ENCODE data around the gene CADM4.

DNA sequence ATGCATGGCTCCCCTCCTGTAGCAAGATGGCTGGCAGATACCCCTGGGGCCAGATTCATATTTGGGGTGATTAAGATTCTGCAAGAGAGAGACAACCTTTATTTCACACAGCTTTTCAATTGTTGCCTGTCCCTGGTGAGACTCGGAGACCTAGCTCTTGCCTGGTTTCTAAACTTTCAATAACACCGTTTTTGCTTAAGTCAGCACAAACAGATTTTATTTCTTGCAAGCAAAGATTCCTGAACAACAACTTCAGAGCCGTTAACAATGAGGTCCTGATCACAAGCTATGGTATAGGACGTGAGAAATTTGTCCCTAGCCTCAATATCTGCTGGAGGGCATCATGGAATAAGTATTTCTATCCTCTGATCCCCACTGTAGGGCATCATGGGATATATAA is 2.9 kb upstream of the CADM4 start:
- TF ChIP-seq, protein P1, sequence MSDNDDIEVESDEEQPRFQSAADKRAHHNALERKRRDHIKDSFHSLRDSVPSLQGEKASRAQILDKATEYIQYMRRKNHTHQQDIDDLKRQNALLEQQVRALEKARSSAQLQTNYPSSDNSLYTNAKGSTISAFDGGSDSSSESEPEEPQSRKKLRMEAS (IDR thresholded peaks at IDR 0.05; ENCODE audit: low read depth, low read length), result no peak
- TF ChIP-seq, protein P2, sequence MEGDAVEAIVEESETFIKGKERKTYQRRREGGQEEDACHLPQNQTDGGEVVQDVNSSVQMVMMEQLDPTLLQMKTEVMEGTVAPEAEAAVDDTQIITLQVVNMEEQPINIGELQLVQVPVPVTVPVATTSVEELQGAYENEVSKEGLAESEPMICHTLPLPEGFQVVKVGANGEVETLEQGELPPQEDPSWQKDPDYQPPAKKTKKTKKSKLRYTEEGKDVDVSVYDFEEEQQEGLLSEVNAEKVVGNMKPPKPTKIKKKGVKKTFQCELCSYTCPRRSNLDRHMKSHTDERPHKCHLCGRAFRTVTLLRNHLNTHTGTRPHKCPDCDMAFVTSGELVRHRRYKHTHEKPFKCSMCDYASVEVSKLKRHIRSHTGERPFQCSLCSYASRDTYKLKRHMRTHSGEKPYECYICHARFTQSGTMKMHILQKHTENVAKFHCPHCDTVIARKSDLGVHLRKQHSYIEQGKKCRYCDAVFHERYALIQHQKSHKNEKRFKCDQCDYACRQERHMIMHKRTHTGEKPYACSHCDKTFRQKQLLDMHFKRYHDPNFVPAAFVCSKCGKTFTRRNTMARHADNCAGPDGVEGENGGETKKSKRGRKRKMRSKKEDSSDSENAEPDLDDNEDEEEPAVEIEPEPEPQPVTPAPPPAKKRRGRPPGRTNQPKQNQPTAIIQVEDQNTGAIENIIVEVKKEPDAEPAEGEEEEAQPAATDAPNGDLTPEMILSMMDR (IDR thresholded peaks at IDR 0.05; ENCODE audit: low read depth, low read length), result no peak

Data from NB4 (cell line).